Neural progenitor cell (in vitro differentiated cells): Measurements from ENCODE around the gene CCT6A. TPM values are rescaled to one million over a fixed set of nuclear protein-coding genes. Genes with fewer than 3 reads are reported as not detected.
"Not testable (repeated sequence)": the region's sequence is repeated elsewhere in the genome, so short reads cannot be mapped to it uniquely, and the experiment has no call there.

Source experiments
- DNase-seq: peaks from one replicate; pipeline ENCODE4 v3.0.0-alpha.2; 2016; ENCODE audit warnings: low spot score
- H2AFZ ChIP-seq: fragments of 200-600 bp; sonication (generic); replicated peaks from 2 replicates; pipeline ENCODE4 v1.6.1; 2016; ENCODE audit warnings: antibody characterized with exemption
- H3F3A ChIP-seq: fragments of 200-600 bp; sonication (generic); 2 replicates; pipeline ENCODE4 v1.6.1; 2016; ENCODE audit warnings: antibody characterized with exemption, low read depth
- H3K27ac ChIP-seq: fragments of 200-600 bp; sonication (generic); 2 replicates; pipeline ENCODE4 v1.5.1; 2016; ENCODE audit warnings: mild to moderate bottlenecking
- H3K27me3 ChIP-seq: fragments of 200-600 bp; sonication (generic); 2 replicates; pipeline ENCODE4 v1.6.1; 2016; ENCODE audit warnings: mild to moderate bottlenecking, moderate library complexity
- H3K36me3 ChIP-seq: fragments of 200-600 bp; sonication (generic); 2 replicates; pipeline ENCODE4 v1.5.1; 2016
- H3K4me1 ChIP-seq: fragments of 200-600 bp; sonication (generic); 2 replicates; pipeline ENCODE4 v1.6.1; 2016; ENCODE audit warnings: mixed run types
- H3K4me2 ChIP-seq: fragments of 200-600 bp; sonication (generic); 2 replicates; pipeline ENCODE4 v1.6.1; 2016
- H3K4me3 ChIP-seq: fragments of 200-600 bp; sonication (generic); 2 replicates; pipeline ENCODE4 v1.5.1; 2016
- H3K79me2 ChIP-seq: fragments of 200-600 bp; sonication (generic); 2 replicates; pipeline ENCODE4 v1.6.1; 2016; ENCODE audit warnings: low read depth
- H3K9ac ChIP-seq: fragments of 200-600 bp; sonication (generic); 2 replicates; pipeline ENCODE4 v1.6.1; 2016
- H3K9me3 ChIP-seq: fragments of 200-600 bp; sonication (generic); 2 replicates; pipeline ENCODE4 v1.5.1; 2016; ENCODE audit warnings: low read depth
- H4K20me1 ChIP-seq: fragments of 200-600 bp; sonication (generic); 2 replicates; pipeline ENCODE4 v1.6.1; 2016; ENCODE audit warnings: low read depth
- H3K27ac Mint-ChIP-seq: 3 replicates; pipeline ENCODE4 v1.8.0; 2021; ENCODE audit warnings: mixed read lengths
- H3K27me3 Mint-ChIP-seq: 2 replicates; pipeline ENCODE4 v1.8.0; 2022; ENCODE audit warnings: low read depth, mild to moderate bottlenecking, inconsistent platforms, moderate library complexity, mixed read lengths; ENCODE audit not compliant: insufficient read depth
- H3K36me3 Mint-ChIP-seq: 3 replicates; pipeline ENCODE4 v1.8.0; 2021; ENCODE audit warnings: mixed read lengths
- H3K4me1 Mint-ChIP-seq: 3 replicates; pipeline ENCODE4 v1.8.0; 2021; ENCODE audit warnings: mixed read lengths
- H3K4me3 Mint-ChIP-seq: 3 replicates; pipeline ENCODE4 v1.8.0; 2021; ENCODE audit warnings: mild to moderate bottlenecking, moderate library complexity, mixed read lengths
- H3K9me3 Mint-ChIP-seq: 3 replicates; pipeline ENCODE4 v1.8.0; 2020; ENCODE audit warnings: mixed read lengths
- CTCF ChIP-seq: fragments of 200-600 bp; sonication (generic); IDR thresholded peaks from 2 replicates; pipeline ENCODE4 v1.5.1; 2017; ENCODE audit warnings: antibody characterized with exemption, mild to moderate bottlenecking
- EZH2 ChIP-seq: fragments of 200-600 bp; sonication (generic); IDR thresholded peaks from 2 replicates; pipeline ENCODE4 v1.6.1; 2017; ENCODE audit warnings: antibody characterized with exemption, mild to moderate bottlenecking, moderate library complexity
- EZH2phosphoT487 ChIP-seq: fragments of 200-600 bp; sonication (generic); IDR thresholded peaks from 2 replicates; pipeline ENCODE4 v1.6.1; 2017; ENCODE audit warnings: antibody characterized with exemption
- total RNA-seq: library from RNA; depleted of rRNA; stranded (reverse); fragments of >200 nt; gene quantifications from 2 replicates; pipeline ENCODE4 v1.2.3, GENCODE V29; 2015; ENCODE audit warnings: low replicate concordance

The CCT6A gene
- total RNA-seq, 1 donor from 2014 or later, result 349 TPM

DNA sequence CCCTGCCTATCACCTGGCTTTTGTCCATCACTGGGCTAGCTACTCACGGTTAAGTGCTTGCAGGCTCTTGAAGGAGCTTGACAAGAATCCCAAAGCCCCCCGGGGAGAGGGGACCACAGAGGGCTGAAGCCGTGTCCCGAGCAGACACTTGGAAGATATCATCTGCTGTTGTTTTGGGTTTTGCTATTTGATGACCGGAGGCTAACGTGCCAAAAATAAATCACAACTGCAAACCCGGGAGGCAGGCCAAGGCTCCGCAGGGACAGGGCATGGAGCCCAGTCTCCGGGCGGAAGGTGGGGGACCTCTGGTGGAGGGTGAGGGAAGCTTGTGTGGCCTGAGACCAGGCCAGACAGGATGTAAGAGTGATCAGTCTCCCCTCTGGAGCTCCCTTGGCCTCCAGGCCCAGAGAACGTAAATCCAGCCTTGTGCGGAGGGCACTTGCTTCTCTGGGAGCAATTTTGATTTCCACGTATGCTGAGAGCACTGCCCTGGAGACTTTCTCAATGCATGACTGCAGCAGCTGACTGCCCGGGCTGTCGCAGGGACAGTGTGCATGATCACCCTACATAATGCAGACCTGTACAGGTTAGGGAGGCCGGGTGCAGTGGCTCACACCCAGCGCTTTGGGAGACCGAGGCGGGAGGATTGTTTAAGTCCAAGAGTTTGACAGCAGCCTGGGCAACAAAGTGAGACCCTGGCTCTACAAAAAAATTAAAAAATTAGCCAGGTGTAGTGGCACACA, 41.4 kb downstream of the CCT6A start, which contains the start of gene PHKG1:
PHKG1 (minus strand) TSS at position 164 of the 743 bp plus-strand sequence. CDS start 4,011 bp downstream, outside the sequence.
- Mint-ChIP-seq H3K4me3 (no peak within 1 kb of the TSS), H3K4me1 (no peaks in the 10 kb centered on the region), H3K36me3 (peaks cover 4% of the 10 kb centered on the region), H3K9me3 (no peaks in the 10 kb centered on the region), H3K27me3 (peaks cover 5% of the 10 kb centered on the region), H3K27ac (peak within 1 kb of the TSS; percentile 53)
- Histone ChIP-seq H3K27ac (no peak within 1 kb of the TSS), H3K4me2 (no peak within 1 kb of the TSS), H3K4me1 (no peaks in the 10 kb centered on the region), H3K36me3 (no peaks in the 10 kb centered on the region), H3K9me3 (no peaks in the 10 kb centered on the region), H3K79me2 (no peaks in the 10 kb centered on the region), H4K20me1 (no peaks in the 10 kb centered on the region), H3F3A (no peaks in the 10 kb centered on the region), H2AFZ (no peak within 1 kb of the TSS), H3K4me3 (no peak within 1 kb of the TSS), H3K9ac (no peak within 1 kb of the TSS), H3K27me3 (no peaks in the 10 kb centered on the region)
- no peak for DNase-seq
- TF ChIP-seq EZH2phosphoT487, result no peak
- no peak for TF ChIP-seq EZH2
- peak; percentile 28 for TF ChIP-seq CTCF

GRCh38 chr7:56097700-56098099, 46.1 kb downstream of the CCT6A start:
- no peaks in the 10 kb centered on the region for H3K4me1 Mint-ChIP-seq
- Histone ChIP-seq H3K79me2 (no peaks in the 10 kb centered on the region), H3K9ac (no peak overlapping the region), H3K27ac (no peak overlapping the region), H3K27me3 (no peaks in the 10 kb centered on the region), H3F3A (no peaks in the 10 kb centered on the region), H3K36me3 (no peaks in the 10 kb centered on the region), H3K9me3 (no peaks in the 10 kb centered on the region), H3K4me2 (no peak overlapping the region), H2AFZ (no peak overlapping the region), H4K20me1 (no peaks in the 10 kb centered on the region), H3K4me3 (no peak overlapping the region), H3K4me1 (no peaks in the 10 kb centered on the region)
- H3K4me3 Mint-ChIP-seq, result no peak overlapping the region
- DNase-seq, result no peak
- no peak for TF ChIP-seq EZH2
- TF ChIP-seq CTCF, result no peak
- no peak for TF ChIP-seq EZH2phosphoT487
- H3K27me3 Mint-ChIP-seq, result peaks cover 2% of the 10 kb centered on the region
- no peaks in the 10 kb centered on the region for H3K9me3 Mint-ChIP-seq
- no peak overlapping the region for H3K27ac Mint-ChIP-seq
- peaks cover 12% of the 10 kb centered on the region for H3K36me3 Mint-ChIP-seq

DNA sequence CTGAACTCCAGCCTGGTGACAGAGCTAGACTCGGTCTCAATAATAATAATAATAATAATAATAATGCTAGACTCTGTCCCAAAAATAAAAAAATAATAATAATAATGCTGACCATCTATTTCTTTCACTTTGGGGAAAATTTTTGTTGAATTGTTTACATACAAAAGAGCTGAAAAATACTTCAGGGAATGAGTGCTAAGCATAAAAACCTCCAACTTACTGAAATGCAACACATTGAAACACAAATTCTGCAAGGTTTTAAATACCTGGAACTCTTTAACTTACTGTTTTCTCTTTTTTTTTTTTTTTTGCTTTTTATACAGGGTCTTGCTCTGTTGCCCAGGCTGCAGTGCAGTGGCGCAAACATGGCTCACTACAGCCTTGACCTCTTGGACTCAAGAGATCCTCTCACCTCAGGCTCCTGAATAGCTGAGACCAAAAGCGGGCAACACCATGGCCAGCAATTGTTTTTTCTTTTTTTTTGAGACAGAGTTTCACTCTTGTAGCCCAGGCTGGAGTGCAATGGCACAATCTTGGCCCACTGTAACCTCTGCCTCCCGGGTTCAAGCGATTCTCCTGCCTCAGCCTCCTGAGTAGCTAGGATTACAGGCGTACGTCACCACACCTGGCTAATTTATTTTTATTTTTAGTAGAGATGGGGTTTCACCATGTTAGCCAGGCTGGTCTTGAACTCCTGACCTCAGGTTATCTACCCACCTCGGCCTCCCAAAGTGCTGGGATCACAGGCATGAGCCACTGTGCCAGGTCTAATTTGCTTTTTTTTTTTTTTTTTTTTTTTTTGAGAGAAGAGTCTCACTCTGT, 46.8 kb downstream of the CCT6A start:
- H3K79me2 ChIP-seq, H3K27ac Mint-ChIP-seq, H3K9me3 ChIP-seq, H3K9ac ChIP-seq, DNase-seq, H3K27me3 Mint-ChIP-seq, H2AFZ ChIP-seq, H3K4me1 ChIP-seq, H3K9me3 Mint-ChIP-seq, H3K27me3 ChIP-seq, H3K27ac ChIP-seq, H3K4me3 ChIP-seq, H3K36me3 ChIP-seq, H3K4me3 Mint-ChIP-seq, H3F3A ChIP-seq, H3K4me2 ChIP-seq, H4K20me1 ChIP-seq, H3K4me1 Mint-ChIP-seq: not testable (repeated sequence)
- H3K36me3 Mint-ChIP-seq, result peaks cover 12% of the 10 kb centered on the region
